ENCODE results near the gene NR1I3. TPM values are rescaled to one million over a fixed set of nuclear protein-coding genes. Genes with fewer than 3 reads are reported as not detected.

The NR1I3 gene
- total and polyA plus RNA-seq, 2 of the 13 experiments (the other 11 are each of a cell fraction or from before 2014, with no cell fraction given): 0.62 to 0.95 TPM

DNA sequence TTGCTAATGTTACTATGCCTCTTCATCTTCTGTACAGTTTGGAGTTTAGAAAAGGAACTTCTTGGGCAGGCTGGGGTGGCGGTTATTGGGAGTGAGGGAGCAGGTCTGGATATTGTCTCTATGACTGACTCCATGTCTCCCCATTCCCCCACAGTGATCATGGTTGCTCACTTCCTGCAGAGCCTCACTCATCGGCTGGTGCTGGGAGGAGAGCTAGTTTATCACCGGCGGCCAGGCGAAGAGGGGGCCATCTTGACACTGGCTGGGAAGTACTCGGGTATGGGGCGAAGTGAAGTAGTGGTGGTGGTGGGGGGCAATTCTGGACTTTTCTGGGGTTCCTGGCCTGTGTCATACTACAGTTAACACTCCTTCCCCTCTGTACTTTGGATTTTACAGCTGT, 10.0 kb downstream of the NR1I3 start (continued):
- TF ChIP-seq, protein P1, sequence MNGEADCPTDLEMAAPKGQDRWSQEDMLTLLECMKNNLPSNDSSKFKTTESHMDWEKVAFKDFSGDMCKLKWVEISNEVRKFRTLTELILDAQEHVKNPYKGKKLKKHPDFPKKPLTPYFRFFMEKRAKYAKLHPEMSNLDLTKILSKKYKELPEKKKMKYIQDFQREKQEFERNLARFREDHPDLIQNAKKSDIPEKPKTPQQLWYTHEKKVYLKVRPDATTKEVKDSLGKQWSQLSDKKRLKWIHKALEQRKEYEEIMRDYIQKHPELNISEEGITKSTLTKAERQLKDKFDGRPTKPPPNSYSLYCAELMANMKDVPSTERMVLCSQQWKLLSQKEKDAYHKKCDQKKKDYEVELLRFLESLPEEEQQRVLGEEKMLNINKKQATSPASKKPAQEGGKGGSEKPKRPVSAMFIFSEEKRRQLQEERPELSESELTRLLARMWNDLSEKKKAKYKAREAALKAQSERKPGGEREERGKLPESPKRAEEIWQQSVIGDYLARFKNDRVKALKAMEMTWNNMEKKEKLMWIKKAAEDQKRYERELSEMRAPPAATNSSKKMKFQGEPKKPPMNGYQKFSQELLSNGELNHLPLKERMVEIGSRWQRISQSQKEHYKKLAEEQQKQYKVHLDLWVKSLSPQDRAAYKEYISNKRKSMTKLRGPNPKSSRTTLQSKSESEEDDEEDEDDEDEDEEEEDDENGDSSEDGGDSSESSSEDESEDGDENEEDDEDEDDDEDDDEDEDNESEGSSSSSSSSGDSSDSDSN (CRISPR knock-in tag; IDR thresholded peaks at IDR 0.05): no peak
- TF ChIP-seq NAIF1 (CRISPR knock-in tag; IDR thresholded peaks at IDR 0.05; ENCODE audit: borderline replicate concordance) (no peak), ZSCAN29 (CRISPR knock-in tag; conservative IDR thresholded peaks at IDR 0.05) (no peak), TP53 (CRISPR knock-in tag; conservative IDR thresholded peaks at IDR 0.05) (no peak), MYC (CRISPR knock-in tag; IDR thresholded peaks at IDR 0.05; ENCODE audit: borderline replicate concordance) (no peak), POLR2AphosphoS2 (IDR thresholded peaks at IDR 0.05; ENCODE audit: low read depth, low read length) (no peak), ZFP90 (CRISPR knock-in tag; IDR thresholded peaks at IDR 0.05; ENCODE audit: borderline replicate concordance) (no peak), ZIK1 (CRISPR knock-in tag; IDR thresholded peaks at IDR 0.05; ENCODE audit: borderline replicate concordance, low read depth) (no peak)

- peak; percentile 69 for DNase-seq (ENCODE audit: low spot score)
- CTCF ChIA-PET (ENCODE audit: low intra/inter-chr PET ratio, low total read pairs): interaction anchor here (0.9 to 3.7 kb wide), 5 partner anchors 16 to 155 kb away, joined by 3 to 36 read pairs (median 4); partner anchors contain the start of gene CFAP126
- Histone ChIP-seq H3K27ac (ENCODE audit: extremely low read length, insufficient read depth, low read length) (peak overlapping the region; percentile 69), H3K9me3 (ENCODE audit: low read length) (no peaks in the 10 kb centered on the region), H3K4me3 (replicated peaks in 1 of 3; ENCODE audit: insufficient read depth in 1 of 3, low read depth in 2 of 3, low read length in 3 of 3) (peak overlapping the region; percentile 81 to 82 (median 81)), H4K20me1 (ENCODE audit: insufficient read depth, low read length) (peaks cover 6% of the 10 kb centered on the region), H3K9ac (ENCODE audit: insufficient read depth, low read depth, low read length) (peak overlapping the region; percentile 74), H3K27me3 (ENCODE audit: control insufficient read depth in 1 of 2, insufficient read depth in 2 of 2, low read length in 2 of 2) (no peaks in the 10 kb centered on the region; a peak in 1 of 5 replicates), H3K4me2 (ENCODE audit: low read depth, low read length) (peak overlapping the region; percentile 92), H3K4me1 (ENCODE audit: insufficient read depth, low read length) (peaks cover 53% of the 10 kb centered on the region), H3K36me3 (replicated peaks in 1 of 2; ENCODE audit: control insufficient read depth in 1 of 2, insufficient read depth in 2 of 2, low read length in 2 of 2) (peaks cover 12 to 43% of the 10 kb centered on the region in 2 experiments), H3K79me2 (ENCODE audit: insufficient read depth, low read length) (peaks cover 26% of the 10 kb centered on the region), H2AFZ (ENCODE audit: low read length) (no peak overlapping the region)
- FAIRE-seq: peak; percentile 64
- in situ Hi-C loops (cut with HindIII; ENCODE audit: extremely low pct_ligation_motif_present, low pct_unique_long_range_greater_than_20kb) (loop anchor here (5.0 to 10.0 kb wide), 2 partner anchors 65 to 157 kb away; no protein-coding TSS in a partner anchor), intact Hi-C loops (cut with micrococcal nuclease; ENCODE audit: unreplicated experiment) (loop anchor here (1.0 to 5.0 kb wide), 5 partner anchors 11 to 155 kb away; partner anchors contain the start of genes NR1I3 and SDHC)
- peak; percentile 12 for ATAC-seq
- 32% methylated on average over 11 of the region's 11 CpGs for whole genome bisulfite sequencing (ENCODE audit: low lambda C conversion rate)
- POLR2A ChIA-PET: interaction anchor here (1.5 to 12.5 kb wide), 7 partner anchors 9 to 162 kb away, joined by 4 to 357 read pairs (median 52); partner anchors contain the start of genes FCER1G, NDUFS2, NR1I3 and SDHC
- no TSS peak for BruUV-seq (replicated peaks)
- TF ChIP-seq RAD21 (CRISPR knock-in tag; IDR thresholded peaks at IDR 0.05): 0 out of 2 replicates have a peak, but pooled peaks have one; percentile 52
- TF ChIP-seq POLR2A (IDR thresholded peaks at IDR 0.05; ENCODE audit: insufficient read depth in 1 of 2, low read depth in 2 of 2, low read length in 2 of 2): no peak
- TF ChIP-seq WIZ (CRISPR knock-in tag; IDR thresholded peaks at IDR 0.05): no peak
- 0 out of 2 replicates have a peak, but pooled peaks have one; percentile 5 for TF ChIP-seq FOXO4 (CRISPR knock-in tag; conservative IDR thresholded peaks at IDR 0.05)
- 0 out of 2 replicates have a peak, but pooled peaks have one; percentile 54 for TF ChIP-seq ZNF850 (CRISPR knock-in tag; conservative IDR thresholded peaks at IDR 0.05)
- TF ChIP-seq, protein P2, sequence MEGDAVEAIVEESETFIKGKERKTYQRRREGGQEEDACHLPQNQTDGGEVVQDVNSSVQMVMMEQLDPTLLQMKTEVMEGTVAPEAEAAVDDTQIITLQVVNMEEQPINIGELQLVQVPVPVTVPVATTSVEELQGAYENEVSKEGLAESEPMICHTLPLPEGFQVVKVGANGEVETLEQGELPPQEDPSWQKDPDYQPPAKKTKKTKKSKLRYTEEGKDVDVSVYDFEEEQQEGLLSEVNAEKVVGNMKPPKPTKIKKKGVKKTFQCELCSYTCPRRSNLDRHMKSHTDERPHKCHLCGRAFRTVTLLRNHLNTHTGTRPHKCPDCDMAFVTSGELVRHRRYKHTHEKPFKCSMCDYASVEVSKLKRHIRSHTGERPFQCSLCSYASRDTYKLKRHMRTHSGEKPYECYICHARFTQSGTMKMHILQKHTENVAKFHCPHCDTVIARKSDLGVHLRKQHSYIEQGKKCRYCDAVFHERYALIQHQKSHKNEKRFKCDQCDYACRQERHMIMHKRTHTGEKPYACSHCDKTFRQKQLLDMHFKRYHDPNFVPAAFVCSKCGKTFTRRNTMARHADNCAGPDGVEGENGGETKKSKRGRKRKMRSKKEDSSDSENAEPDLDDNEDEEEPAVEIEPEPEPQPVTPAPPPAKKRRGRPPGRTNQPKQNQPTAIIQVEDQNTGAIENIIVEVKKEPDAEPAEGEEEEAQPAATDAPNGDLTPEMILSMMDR (CRISPR knock-in tag; IDR thresholded peaks at IDR 0.05): peak; percentile 87
- TF ChIP-seq ARID3A (IDR thresholded peaks at IDR 0.05; ENCODE audit: low read depth, low read length): no peak
Observed at GRCh38 chr1:161227196-161227871, 10.7 kb downstream of the NR1I3 start.
